SK-N-SH treated with all-trans-retinoic acid at 6 μM for 48 hours (cell line): Measurements from ENCODE around the gene ZNF423.

ENCODE experiments used
- RARB ChIP-seq: fragments of 250-450 bp; sonication (Bioruptor Pico); IDR thresholded peaks from 2 replicates; pipeline ENCODE4 v1.8.0; 2021; ENCODE audit warnings: mild to moderate bottlenecking, moderate library complexity
- TOX ChIP-seq: fragments of 250-450 bp; sonication (Bioruptor Pico); IDR thresholded peaks from 2 replicates; pipeline ENCODE4 v1.8.0; 2021; ENCODE audit warnings: mild to moderate bottlenecking, moderate library complexity, borderline replicate concordance
- ZNF70 ChIP-seq: fragments of 450-650 bp; formaldehyde crosslinking; IDR thresholded peaks from 2 replicates; pipeline ENCODE4 v1.5.0; 2020; ENCODE audit warnings: mild to moderate bottlenecking, moderate library complexity

DNA sequence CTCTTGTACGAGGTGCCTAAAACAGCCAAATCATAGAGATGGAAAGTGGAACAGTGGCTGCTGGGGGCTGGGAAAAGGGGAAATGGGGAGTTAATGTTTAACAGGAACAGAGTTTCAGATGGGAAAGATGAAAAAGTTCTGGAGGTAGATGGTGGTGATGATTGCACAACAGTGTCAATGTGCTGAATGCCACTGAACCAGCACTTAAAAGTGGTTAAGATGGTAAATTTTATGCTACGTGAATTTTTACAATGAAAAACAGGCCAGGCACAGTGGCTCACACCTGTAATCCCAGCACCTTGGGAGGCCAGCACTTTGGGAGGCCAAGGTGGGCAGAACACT, 351.9 kb downstream of the ZNF423 start:
- no peak for TF ChIP-seq TOX
- no peak for TF ChIP-seq ZNF70
- no peak for TF ChIP-seq RARB (CRISPR knock-in tag)
